Ectodermal cell (in vitro differentiated cells): ENCODE data around the gene ITGB6.
"Not testable (repeated sequence)": the region's sequence is repeated elsewhere in the genome, so short reads cannot be mapped to it uniquely, and the experiment has no call there.

Experiments
- H3K27ac ChIP-seq: 2 replicates; pipeline ENCODE4 v1.7.0; 2013; ENCODE audit warnings: mild to moderate bottlenecking, low read depth, low read length; ENCODE audit not compliant: insufficient read depth, poor library complexity, severe bottlenecking
- H3K27me3 ChIP-seq: 2 replicates; pipeline ENCODE4 v1.7.0; 2013; ENCODE audit warnings: mild to moderate bottlenecking, low read length; ENCODE audit not compliant: insufficient read depth, control insufficient read depth, poor library complexity, severe bottlenecking
- H3K36me3 ChIP-seq: one replicate; pipeline ENCODE4 v1.7.0; 2013; ENCODE audit warnings: low read length; ENCODE audit not compliant: control insufficient read depth, insufficient read depth
- H3K4me1 ChIP-seq: one replicate; pipeline ENCODE4 v1.7.0; 2013; ENCODE audit warnings: low read length; ENCODE audit not compliant: control insufficient read depth, insufficient read depth
- H3K4me3 ChIP-seq: 2 replicates; pipeline ENCODE4 v1.7.0; 2013; ENCODE audit warnings: low read depth, low read length, control low read depth; ENCODE audit not compliant: insufficient read depth
- H3K9me3 ChIP-seq: 2 replicates; pipeline ENCODE4 v1.7.0; 2013; ENCODE audit warnings: mild to moderate bottlenecking, low read length, moderate library complexity; ENCODE audit not compliant: control insufficient read depth
- WGBS, 2 experiments: methylation state at CpG; one replicate each; pipeline ENCODE4 v1.1.7; 2013; ENCODE audit warnings: missing lambda C conversion rate in 2 of 2; 5-methylcytosine and 5-hydroxymethylcytosine counted together

The ITGB6 gene

DNA sequence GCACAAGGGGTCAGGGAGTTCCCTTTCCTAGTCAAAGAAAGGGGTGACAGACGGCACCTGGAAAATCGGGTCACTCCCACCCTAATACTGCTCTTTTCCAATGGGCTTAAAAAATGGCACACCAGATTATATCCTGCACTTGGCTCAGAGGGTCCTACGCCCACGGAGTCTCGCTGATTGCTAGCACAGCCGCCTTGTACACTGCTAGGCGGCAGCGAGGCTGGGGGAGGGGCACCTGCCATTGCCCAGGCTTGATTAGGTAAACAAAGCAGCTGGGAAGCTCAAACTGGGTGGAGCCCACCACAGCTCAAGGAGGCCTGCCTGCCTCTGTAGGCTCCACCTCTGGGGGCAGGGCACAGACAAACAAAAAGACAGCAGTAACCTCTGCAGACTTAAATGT lies 85.4 kb downstream of the ITGB6 start:
- H3K4me1 ChIP-seq, H3K4me3 ChIP-seq, H3K27me3 ChIP-seq, H3K27ac ChIP-seq, H3K9me3 ChIP-seq, H3K36me3 ChIP-seq: not testable (repeated sequence)
- 92 to 94% methylated on average over 8 of the region's 8 CpGs for WGBS, 2 experiments

DNA sequence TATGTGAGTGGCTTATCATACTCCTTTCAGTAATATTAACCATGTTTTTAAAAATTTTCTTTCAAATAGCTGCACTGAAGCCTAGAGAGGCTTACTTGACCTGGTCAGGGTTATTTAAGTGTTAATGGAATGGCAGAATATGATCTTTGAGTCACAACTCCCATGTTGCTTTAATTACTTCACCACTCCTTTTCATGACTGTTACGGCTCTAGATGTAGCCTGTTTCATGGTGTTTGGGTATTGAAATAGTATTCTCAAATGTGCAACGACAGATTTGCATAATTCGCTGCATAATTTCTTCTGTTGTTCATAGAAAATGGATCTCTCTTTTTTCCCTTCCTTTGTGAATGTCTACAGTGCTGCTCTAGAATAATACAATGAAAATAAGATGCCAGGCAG lies 86.1 kb downstream of the ITGB6 start:
- WGBS, 2 experiments, result 89 to 97% methylated on average over 3 of the region's 3 CpGs
- Histone ChIP-seq H3K4me1 (no peaks in the 10 kb centered on the region), H3K4me3 (no peak overlapping the region), H3K27ac (no peak overlapping the region), H3K36me3 (no peaks in the 10 kb centered on the region), H3K9me3 (no peaks in the 10 kb centered on the region), H3K27me3 (no peaks in the 10 kb centered on the region)

DNA sequence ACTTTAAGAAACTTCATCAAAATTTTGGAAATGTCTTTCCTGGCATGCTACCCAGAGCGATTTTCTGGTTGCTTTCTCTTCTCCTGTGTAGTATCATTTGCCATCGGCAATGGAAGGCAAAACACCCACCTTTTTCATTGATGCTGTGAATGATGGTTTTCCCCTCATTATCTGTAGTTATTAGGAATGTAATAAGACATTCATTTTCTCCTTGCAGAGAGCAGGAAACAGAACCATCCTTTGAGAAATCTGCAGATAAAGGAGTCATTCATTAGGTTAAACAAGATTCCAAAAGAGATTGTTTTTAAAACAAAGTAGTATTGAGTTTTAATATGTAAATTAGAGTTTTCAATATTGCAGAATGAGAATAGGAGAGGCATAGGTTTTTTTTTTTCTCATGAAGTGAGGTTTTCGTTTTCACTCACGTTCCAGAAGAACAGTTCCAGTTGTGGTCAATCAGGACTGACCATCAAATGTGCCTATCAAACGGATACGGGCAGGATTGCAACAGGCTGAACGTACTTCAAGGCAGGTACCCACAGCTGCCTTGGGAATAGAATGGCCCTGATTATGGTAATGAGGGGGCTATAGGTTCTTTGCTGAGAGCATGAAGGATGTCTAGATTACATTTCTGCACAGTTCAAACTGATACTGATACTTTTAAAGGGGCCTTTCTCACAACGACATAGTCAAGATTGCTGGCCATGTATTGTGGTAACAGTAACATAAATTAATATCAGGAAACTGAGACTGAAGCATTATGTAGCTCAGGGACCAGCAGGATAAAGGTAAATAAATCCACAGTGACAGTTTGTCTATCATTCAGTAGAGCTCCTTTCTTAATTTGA lies 87.9 kb downstream of the ITGB6 start:
- Histone ChIP-seq H3K27ac (no peak overlapping the region), H3K9me3 (no peaks in the 10 kb centered on the region), H3K27me3 (no peaks in the 10 kb centered on the region), H3K4me1 (no peaks in the 10 kb centered on the region), H3K4me3 (no peak overlapping the region), H3K36me3 (no peaks in the 10 kb centered on the region)
- WGBS, 2 experiments, result 92 to 94% methylated on average over 7 of the region's 8 CpGs

DNA sequence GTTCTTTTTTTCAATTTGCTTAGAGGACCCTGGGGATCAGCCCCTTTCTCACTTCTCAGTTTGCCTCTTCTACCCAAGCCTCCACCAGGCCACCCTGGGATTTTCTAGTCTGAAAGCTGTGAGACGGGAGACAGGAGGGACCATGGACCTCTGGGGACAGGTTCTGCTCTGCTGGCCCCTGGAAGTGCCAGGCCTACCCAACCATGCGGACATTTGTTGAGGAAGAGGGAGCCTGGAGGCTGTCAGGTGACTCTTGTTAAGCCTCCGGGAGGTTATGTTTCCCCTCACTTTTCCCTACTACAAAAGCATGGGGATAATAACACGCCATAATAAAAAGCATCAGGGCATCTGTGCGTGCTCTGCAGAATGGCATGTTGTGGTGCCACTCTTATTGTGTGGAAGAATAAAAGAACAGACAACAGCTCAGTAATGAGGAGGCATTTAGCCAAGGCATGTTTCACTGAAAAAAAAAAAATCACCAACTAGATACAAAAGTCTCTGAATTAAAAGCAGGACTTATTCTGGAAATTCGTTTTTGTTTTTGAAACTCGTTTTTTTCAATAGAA lies 89.3 kb downstream of the ITGB6 start:
- H3K27me3 ChIP-seq, result no peaks in the 10 kb centered on the region
- no peak overlapping the region for H3K4me3 ChIP-seq

DNA sequence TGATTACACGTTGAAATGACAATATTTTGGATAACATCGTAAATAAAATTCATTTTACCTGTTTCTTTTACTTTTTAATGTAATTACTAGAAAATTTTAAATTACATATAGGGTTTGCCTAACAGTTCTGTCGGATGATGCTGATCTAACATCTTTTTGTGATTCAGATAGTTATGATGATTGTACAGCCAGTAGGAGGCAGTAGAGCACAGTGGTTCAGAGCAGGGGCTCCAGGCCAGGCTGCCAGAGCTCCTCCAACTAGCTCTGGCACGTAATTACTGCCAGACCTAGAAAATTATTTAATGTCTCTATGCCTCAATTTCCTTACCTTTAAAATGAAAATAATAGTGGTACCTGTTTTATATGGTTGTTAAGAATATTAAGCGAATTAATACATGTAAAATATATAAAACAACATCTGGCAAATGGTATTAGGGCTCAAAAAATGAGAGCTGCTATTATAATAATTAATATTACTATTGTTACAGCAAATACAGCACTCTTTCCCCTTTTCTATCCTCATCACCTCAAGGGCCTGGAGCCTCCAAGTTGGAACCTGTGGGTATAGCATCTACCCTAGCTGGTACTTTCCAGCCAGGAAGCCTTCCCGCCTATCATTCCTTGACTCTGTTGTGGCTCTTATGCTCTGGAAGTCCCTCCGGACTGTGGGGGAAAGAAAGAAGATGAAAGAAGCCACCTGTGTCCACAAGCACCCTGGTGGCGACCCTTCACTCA lies 90.0 kb downstream of the ITGB6 start:
- WGBS, 2 experiments, result 61 to 72% methylated on average over 5 of the region's 8 CpGs
- H3K27me3 ChIP-seq, result no peaks in the 10 kb centered on the region
- no peak overlapping the region for H3K4me3 ChIP-seq
- H3K36me3 ChIP-seq, result no peaks in the 10 kb centered on the region
- H3K4me1 ChIP-seq, result no peaks in the 10 kb centered on the region
- no peaks in the 10 kb centered on the region for H3K9me3 ChIP-seq
- H3K27ac ChIP-seq, result no peak overlapping the region

More for the DNA sequence above, 89.3 kb downstream of the ITGB6 start:
- Histone ChIP-seq H3K36me3 (no peaks in the 10 kb centered on the region), H3K9me3 (no peaks in the 10 kb centered on the region), H3K4me1 (no peaks in the 10 kb centered on the region), H3K27ac (no peak overlapping the region)
- WGBS, 2 experiments, result 76 to 83% methylated on average over 7 of the region's 7 CpGs

DNA sequence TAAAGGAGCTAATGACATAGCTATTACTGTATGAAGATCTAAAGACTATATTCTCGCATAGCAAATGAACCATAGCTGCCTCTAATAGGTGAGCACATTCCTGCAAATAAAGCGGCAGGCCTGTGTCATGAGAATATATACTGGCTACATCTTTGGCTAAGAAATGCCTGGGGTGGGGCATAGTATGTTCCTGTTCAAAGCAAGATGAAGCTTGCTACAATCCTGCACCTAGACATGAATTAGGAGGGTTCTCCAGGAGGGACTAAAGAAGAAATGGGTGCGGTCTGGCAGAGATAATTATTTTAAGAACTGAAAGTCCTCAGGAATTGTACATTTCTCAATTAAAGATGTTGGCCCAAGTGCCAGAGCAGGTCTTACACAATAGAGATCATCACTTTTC lies 90.8 kb downstream of the ITGB6 start:
- no peaks in the 10 kb centered on the region for H3K9me3 ChIP-seq
- H3K27ac ChIP-seq, result no peak overlapping the region
- no peaks in the 10 kb centered on the region for H3K36me3 ChIP-seq
- no peaks in the 10 kb centered on the region for H3K27me3 ChIP-seq
- H3K4me1 ChIP-seq, result no peaks in the 10 kb centered on the region
- 94 to 95% methylated on average over 3 of the region's 3 CpGs for WGBS, 2 experiments
- no peak overlapping the region for H3K4me3 ChIP-seq

DNA sequence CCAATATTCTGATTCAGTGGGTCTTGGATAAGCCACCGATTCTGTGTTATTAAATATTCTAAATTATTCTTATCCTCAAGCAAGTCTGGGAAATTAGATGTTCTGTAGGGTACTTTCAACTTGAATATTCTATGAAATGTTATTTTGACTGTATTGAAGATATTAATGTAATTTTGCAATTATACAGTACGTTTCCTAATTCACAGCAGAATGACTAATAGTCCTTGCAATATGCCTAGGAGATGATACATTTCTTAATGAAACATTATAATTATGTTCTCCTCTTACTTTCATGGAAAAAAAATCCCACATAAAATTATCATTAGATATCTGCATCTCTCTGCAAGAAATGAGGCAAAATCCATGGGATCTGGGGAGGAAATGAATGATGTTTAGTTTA lies 91.4 kb downstream of the ITGB6 start:
- Histone ChIP-seq H3K9me3 (no peaks in the 10 kb centered on the region), H3K27ac (no peak overlapping the region), H3K27me3 (no peaks in the 10 kb centered on the region), H3K4me3 (no peak overlapping the region), H3K36me3 (no peaks in the 10 kb centered on the region), H3K4me1 (no peaks in the 10 kb centered on the region)
- WGBS, 2 experiments, result no CpG with 5 or more reads among the region's 2 CpGs

DNA sequence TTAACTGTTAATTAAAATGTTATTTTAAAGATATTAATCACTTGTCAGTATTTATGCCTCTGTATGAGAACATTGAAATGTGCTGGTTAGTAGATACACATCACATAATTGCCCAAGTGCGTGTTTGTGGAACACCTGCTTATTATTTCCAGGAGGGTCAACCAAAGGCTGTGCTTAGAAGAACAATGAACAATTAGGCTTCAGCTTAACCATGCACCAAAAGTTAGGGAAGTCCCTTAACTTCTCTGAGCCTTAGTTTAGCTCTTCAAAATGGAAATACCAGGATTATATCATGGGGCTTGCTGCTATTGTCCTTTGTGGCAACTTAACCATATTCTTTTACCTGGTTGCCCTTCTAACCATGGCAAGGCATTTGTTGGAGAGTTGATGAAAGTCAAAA lies 94.7 kb downstream of the ITGB6 start:
- Histone ChIP-seq H3K9me3 (no peaks in the 10 kb centered on the region), H3K4me3 (no peak overlapping the region), H3K27me3 (no peaks in the 10 kb centered on the region), H3K36me3 (no peaks in the 10 kb centered on the region), H3K27ac (no peak overlapping the region), H3K4me1 (no peaks in the 10 kb centered on the region)
- 100% methylated on average over 1 of the region's 1 CpG for WGBS, 2 experiments

DNA sequence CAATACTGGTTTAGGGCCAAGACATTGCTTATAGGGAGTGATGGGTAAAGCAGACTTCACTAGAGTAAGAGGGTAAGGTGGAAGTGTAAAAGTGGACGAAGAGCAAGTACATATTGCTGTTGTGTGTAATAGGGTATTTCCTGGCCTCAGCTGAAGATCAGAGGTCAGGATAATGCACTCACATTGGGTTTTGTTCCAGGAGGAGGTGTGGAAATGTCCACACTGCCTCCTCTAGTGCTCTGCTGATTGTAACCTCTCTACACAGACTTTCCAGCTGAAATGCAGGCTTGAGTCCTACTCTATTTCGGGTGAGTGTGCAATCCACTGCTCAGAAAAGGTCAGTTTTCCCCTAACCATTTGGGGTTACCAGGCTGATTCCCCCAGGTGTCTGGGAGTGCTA lies 96.0 kb downstream of the ITGB6 start:
- H3K4me1 ChIP-seq, result no peaks in the 10 kb centered on the region
- H3K36me3 ChIP-seq, result no peaks in the 10 kb centered on the region
- H3K27me3 ChIP-seq, result no peaks in the 10 kb centered on the region
- no peak overlapping the region for H3K4me3 ChIP-seq
- H3K27ac ChIP-seq, result no peak overlapping the region
- WGBS, 2 experiments, result 94% methylated on average over 2 of the region's 2 CpGs
- H3K9me3 ChIP-seq, result no peaks in the 10 kb centered on the region

DNA sequence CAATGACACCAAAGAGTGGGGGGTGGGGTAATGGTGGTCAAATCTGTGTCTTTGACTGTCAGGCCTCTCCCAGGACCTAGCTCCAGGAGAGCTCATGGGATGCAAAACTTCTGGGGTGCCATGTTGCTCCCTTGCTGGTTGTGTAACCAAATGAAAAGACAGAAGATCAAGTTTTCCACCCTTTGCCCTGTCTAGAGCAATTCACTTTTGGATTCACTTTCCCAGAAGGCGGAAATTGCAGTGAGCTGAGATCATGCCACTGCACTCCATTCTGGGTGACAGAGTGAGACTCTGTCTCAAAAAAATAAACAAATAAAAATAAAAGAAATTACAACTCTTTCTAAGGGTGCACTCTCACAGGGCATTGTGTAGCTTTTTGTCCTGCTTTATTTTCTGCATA lies 102.7 kb downstream of the ITGB6 start:
- H3K4me3 ChIP-seq, result no peak overlapping the region
- H3K9me3 ChIP-seq, result no peaks in the 10 kb centered on the region
- no peaks in the 10 kb centered on the region for H3K4me1 ChIP-seq
- 92 to 100% methylated on average over 1 of the region's 1 CpG for WGBS, 2 experiments
- no peaks in the 10 kb centered on the region for H3K27me3 ChIP-seq
- no peak overlapping the region for H3K27ac ChIP-seq
- no peaks in the 10 kb centered on the region for H3K36me3 ChIP-seq
